ENCODE results near the gene EEFSEC.

EEFSEC gene

GRCh38 chr3:128349963-128350599, 196.8 kb downstream of the EEFSEC start:
- Histone ChIP-seq H3K9me3 (ENCODE audit: control insufficient read depth, insufficient read depth, low read length) (no peaks in the 10 kb centered on the region), H3K4me1 (ENCODE audit: insufficient read depth, low read length) (peaks cover 9% of the 10 kb centered on the region), H3K9ac (ENCODE audit: low read depth, low read length) (no peak overlapping the region), H3K36me3 (ENCODE audit: insufficient read depth, low read length) (no peaks in the 10 kb centered on the region)

DNA sequence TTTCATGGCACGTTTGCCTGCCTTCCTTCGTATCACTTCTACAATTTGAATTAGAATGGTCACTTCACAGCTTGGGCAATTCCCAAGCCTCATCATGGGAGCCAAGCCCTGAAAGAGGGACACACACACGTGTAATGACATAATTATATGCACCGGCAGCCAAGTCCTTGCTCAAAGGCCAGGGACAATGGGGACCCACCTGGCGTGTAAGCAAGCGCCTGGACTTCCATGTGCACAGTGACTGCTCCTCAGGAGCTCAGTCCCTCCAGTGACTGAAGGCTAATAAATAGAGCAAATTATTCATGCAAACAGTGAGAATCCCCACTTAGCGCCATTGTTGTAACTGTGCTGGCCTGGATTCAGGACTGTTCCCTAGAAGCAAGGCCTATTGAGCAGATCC, 198.3 kb downstream of the EEFSEC start:
- H3K9me3 ChIP-seq (ENCODE audit: control insufficient read depth, insufficient read depth, low read length) = no peaks in the 10 kb centered on the region
- no peak overlapping the region for H3K9ac ChIP-seq (ENCODE audit: low read depth, low read length)
- no peaks in the 10 kb centered on the region for H3K36me3 ChIP-seq (ENCODE audit: insufficient read depth, low read length)
- peaks cover 9% of the 10 kb centered on the region for H3K4me1 ChIP-seq (ENCODE audit: insufficient read depth, low read length)

DNA sequence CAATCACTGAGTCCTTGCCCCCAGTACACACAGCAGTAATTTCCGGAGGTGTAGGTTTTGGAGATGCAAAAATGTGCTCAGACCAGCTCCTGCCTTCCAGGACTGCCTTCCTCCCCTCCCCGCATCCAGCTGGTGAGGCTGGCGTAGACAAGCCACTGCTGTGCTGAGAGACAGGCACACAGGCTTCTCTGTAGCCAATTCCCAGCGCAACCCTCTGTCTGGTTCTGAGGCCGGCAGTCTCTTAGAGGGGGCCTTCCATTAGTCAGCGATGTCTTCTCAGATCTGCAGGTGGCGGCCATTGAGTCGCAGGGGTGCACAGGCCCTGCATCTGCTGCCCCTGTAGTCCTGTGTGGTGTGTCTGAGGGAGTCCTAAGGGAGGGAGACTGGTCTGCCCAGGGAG, 199.0 kb downstream of the EEFSEC start:
- peaks cover 9% of the 10 kb centered on the region for H3K4me1 ChIP-seq (ENCODE audit: insufficient read depth, low read length)
- H3K9me3 ChIP-seq (ENCODE audit: control insufficient read depth, insufficient read depth, low read length) = no peaks in the 10 kb centered on the region
- no peaks in the 10 kb centered on the region for H3K36me3 ChIP-seq (ENCODE audit: insufficient read depth, low read length)
- no peak overlapping the region for H3K9ac ChIP-seq (ENCODE audit: low read depth, low read length)

GRCh38 chr3:128353361-128353965, 200.2 kb downstream of the EEFSEC start:
- no peak overlapping the region for H3K9ac ChIP-seq (ENCODE audit: low read depth, low read length)
- no peaks in the 10 kb centered on the region for H3K9me3 ChIP-seq (ENCODE audit: control insufficient read depth, insufficient read depth, low read length)
- no peaks in the 10 kb centered on the region for H3K36me3 ChIP-seq (ENCODE audit: insufficient read depth, low read length)
- H3K4me1 ChIP-seq (ENCODE audit: insufficient read depth, low read length) = peaks cover 8% of the 10 kb centered on the region

DNA sequence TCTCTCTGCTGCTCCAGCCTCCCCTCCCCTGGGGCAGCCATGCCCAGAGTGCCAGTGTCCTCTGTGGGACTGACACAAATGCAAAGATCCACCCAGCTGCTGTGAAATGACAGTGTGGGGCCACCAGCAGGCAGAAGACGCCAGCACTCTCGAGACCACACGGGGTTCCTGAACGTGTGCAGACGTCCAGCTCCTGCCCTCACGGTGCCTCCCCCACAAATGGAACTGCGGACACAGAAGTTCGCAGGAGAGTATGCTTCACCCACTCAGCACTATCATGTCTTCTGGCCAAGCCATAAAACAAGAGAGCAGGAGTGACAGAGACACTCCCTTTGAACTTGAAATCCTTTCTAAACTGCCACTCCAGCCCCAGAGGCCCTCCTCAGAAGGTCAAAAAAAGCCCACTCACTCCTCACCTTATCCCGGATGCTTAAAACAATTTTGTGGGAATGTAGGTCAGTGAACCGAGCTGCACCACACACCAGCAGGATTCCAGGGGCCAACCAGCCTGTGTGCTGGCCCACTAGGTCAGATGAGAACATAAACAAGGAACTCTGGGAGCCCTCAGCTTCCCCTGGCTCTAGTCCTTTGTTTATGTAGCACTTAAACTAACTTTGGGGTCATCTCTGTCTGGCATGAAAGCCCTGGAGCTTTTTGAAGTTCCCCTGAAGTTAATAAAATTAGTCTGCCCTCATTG, 200.9 kb downstream of the EEFSEC start:
- Histone ChIP-seq H3K4me1 (ENCODE audit: insufficient read depth, low read length) (peaks cover 2% of the 10 kb centered on the region; the same call in 1 of the 2 replicates), H3K9me3 (ENCODE audit: control insufficient read depth, insufficient read depth, low read length) (no peaks in the 10 kb centered on the region), H3K9ac (ENCODE audit: low read depth, low read length) (no peak overlapping the region), H3K36me3 (ENCODE audit: insufficient read depth, low read length) (no peaks in the 10 kb centered on the region)

DNA sequence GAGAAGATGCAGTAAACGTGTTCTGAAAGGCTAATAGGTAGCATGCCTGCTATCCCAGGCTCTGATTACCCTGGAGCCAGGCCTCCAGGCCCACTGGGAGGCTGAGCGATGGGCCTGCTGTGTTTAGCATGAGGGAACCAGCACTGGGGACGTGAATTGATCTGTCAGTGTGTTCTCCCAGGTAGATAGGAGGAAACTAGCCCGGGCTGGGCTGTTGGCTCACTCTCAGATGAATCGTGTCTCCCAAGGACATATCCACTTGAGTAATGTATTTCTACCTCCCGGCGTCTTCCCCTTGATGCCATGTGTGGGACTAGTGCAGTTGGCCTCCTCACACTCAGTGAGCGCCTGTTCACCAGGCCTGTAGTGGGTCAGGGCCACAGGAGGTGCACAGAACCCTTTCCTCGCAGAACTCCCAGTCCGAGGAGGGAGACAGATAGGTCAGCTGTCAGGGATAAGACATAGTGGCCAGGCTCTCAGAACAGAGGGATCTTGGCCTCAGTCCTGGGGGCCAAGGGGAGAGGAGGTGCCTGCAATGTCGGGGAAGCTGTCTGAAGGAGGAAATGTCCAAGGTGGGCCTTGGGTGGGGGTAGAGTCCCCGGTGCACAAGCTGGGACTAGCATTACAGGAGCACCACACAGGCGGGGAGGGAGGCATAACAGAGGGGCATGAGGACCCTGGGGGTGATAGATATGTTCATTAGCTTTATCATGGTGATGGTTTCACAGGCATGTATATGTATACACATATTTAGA, 201.7 kb downstream of the EEFSEC start:
- H3K4me1 ChIP-seq (ENCODE audit: insufficient read depth, low read length) = no peaks in the 10 kb centered on the region
- H3K9me3 ChIP-seq (ENCODE audit: control insufficient read depth, insufficient read depth, low read length) = no peaks in the 10 kb centered on the region
- H3K9ac ChIP-seq (ENCODE audit: low read depth, low read length) = no peak overlapping the region
- no peaks in the 10 kb centered on the region for H3K36me3 ChIP-seq (ENCODE audit: insufficient read depth, low read length)

GRCh38 chr3:128355543-128355919, 202.2 kb downstream of the EEFSEC start:
- Histone ChIP-seq H3K9me3 (ENCODE audit: control insufficient read depth, insufficient read depth, low read length) (no peaks in the 10 kb centered on the region), H3K4me1 (ENCODE audit: insufficient read depth, low read length) (no peaks in the 10 kb centered on the region; the same call in 1 of the 2 replicates), H3K36me3 (ENCODE audit: insufficient read depth, low read length) (no peaks in the 10 kb centered on the region), H3K9ac (ENCODE audit: low read depth, low read length) (no peak overlapping the region)

GRCh38 chr3:128356822-128357221, 203.5 kb downstream of the EEFSEC start:
- no peaks in the 10 kb centered on the region for H3K9me3 ChIP-seq (ENCODE audit: control insufficient read depth, insufficient read depth, low read length)
- H3K4me1 ChIP-seq (ENCODE audit: insufficient read depth, low read length) = no peaks in the 10 kb centered on the region; the same call in 1 of the 2 replicates
- H3K9ac ChIP-seq (ENCODE audit: low read depth, low read length) = no peak overlapping the region

DNA sequence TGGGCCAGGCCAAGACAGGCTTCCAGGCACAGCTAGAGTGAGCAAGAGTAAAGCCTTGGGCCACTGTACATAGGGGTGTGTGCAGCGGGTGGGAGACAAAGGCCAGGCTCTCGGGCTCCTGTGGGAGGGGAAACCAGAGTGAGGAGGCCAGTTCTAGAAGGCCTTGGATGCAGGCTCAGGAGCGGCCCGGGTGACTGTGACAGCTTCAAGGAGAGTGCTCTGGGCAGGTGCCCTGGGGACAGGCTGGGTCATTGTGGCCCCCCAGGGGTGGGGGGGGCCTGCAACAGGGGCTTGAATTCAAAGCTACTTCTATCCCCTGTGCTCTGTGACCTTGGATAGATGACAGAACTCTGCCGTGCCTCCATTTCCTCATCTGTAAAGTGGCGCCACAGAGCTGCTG, 204.3 kb downstream of the EEFSEC start:
- Histone ChIP-seq H3K36me3 (ENCODE audit: insufficient read depth, low read length) (no peaks in the 10 kb centered on the region), H3K4me1 (ENCODE audit: insufficient read depth, low read length) (no peaks in the 10 kb centered on the region; the same call in 1 of the 2 replicates), H3K9me3 (ENCODE audit: control insufficient read depth, insufficient read depth, low read length) (no peaks in the 10 kb centered on the region), H3K9ac (ENCODE audit: low read depth, low read length) (no peak overlapping the region)

More at GRCh38 chr3:128356822-128357221, 203.5 kb downstream of the EEFSEC start:
- H3K36me3 ChIP-seq (ENCODE audit: insufficient read depth, low read length) = no peaks in the 10 kb centered on the region

- H3K9ac ChIP-seq (ENCODE audit: low read depth, low read length) = no peak overlapping the region
- H3K9me3 ChIP-seq (ENCODE audit: control insufficient read depth, insufficient read depth, low read length) = no peaks in the 10 kb centered on the region
- no peaks in the 10 kb centered on the region; the same call in 1 of the 2 replicates for H3K4me1 ChIP-seq (ENCODE audit: insufficient read depth, low read length)
- no peaks in the 10 kb centered on the region for H3K36me3 ChIP-seq (ENCODE audit: insufficient read depth, low read length)
Observed at GRCh38 chr3:128358156-128358895, 205.0 kb downstream of the EEFSEC start.

DNA sequence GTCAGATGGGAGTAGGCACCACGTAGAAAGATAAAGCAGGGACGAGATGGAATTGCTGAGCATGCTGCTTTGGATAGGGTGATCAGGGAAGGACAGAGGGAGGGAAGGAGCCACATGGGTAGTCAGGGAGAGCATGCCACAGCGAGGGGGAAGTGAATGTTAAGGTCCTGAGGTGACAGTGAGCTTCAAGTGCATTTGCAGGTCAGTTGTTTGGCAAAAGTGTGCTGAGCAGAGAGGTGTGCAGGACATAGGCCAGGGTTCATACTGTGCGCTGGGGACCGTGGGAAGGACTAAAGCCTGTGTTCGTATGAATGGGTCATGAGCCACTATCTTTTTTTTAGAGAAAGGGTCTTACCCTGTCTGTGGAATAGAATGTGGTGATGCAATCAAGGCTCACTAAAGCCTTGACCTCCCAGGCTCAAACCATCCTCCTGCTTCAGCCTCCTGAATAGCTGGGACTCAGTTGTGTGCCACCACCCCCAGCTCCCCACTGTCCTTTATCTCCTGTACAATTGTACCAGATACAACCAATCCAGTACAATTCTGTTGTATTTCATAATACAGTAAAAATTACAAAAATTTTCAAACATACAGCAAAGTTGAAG, 205.9 kb downstream of the EEFSEC start:
- no peaks in the 10 kb centered on the region for H3K9me3 ChIP-seq (ENCODE audit: control insufficient read depth, insufficient read depth, low read length)
- H3K9ac ChIP-seq (ENCODE audit: low read depth, low read length) = no peak overlapping the region
- H3K36me3 ChIP-seq (ENCODE audit: insufficient read depth, low read length) = no peaks in the 10 kb centered on the region
- H3K4me1 ChIP-seq (ENCODE audit: insufficient read depth, low read length) = no peaks in the 10 kb centered on the region; the same call in 1 of the 2 replicates

- no peak overlapping the region for H3K9ac ChIP-seq (ENCODE audit: low read depth, low read length)
- no peaks in the 10 kb centered on the region for H3K9me3 ChIP-seq (ENCODE audit: control insufficient read depth, insufficient read depth, low read length)
- no peaks in the 10 kb centered on the region for H3K36me3 ChIP-seq (ENCODE audit: insufficient read depth, low read length)
- H3K4me1 ChIP-seq (ENCODE audit: insufficient read depth, low read length) = no peaks in the 10 kb centered on the region; the same call in 1 of the 2 replicates
Observed at GRCh38 chr3:128359846-128360642, 206.8 kb downstream of the EEFSEC start.

DNA sequence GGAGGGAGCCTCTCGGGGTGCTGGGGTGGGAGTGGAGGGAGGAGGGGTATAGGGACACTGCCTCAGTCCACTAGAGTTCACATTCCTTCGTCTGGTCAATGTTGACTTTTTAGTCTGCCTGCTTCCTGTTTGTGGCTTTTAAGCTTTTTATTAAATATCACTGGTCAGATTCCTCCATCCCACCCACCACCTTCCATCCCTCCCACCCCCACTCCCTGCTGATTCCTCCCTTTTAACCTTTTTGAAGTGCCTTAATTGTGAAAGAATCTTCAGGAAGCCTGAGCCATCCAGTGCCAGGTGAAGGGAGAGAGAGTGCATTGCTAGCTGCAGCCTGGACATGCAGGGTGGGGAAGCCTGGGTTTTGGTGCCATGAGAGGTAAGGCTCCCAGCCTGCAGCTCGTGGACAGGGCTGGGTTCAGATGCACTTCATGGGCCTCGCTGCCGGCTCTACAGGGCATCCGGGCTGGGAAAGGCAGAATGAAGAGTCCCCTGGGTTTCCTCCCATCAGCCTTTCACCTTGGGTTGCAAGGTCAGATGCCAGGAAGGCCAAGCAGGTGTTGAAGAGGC, 207.5 kb downstream of the EEFSEC start:
- Histone ChIP-seq H3K36me3 (ENCODE audit: insufficient read depth, low read length) (no peaks in the 10 kb centered on the region), H3K9ac (ENCODE audit: low read depth, low read length) (no peak overlapping the region), H3K4me1 (ENCODE audit: insufficient read depth, low read length) (no peaks in the 10 kb centered on the region; the same call in 1 of the 2 replicates), H3K9me3 (ENCODE audit: control insufficient read depth, insufficient read depth, low read length) (no peaks in the 10 kb centered on the region)

Data from ES-I3 (cell line).